ENCODE measurements around the gene SPDEF.

The SPDEF gene

DNA sequence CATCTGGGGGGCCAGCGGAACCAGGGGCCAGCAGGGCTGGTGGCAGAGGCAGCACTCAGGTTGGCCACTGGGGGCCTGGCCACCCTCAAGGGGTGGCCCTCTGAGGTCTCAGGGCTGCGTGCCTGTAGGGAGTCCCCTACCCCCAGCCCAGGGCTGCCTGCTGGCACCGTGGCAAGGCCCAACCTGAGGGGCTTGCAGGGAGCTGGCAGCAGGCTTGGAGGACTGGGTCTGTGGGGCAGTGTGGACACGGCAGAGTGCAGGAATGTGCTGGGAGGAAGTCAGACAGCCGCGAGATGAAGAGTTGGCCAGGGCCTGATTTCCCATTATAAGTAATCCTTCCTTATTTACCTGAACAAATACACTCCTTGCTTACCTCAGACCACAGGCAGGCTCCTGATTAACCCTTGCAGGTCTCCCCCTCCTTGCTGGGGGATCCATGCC lies at the start of gene SPDEF:
SPDEF (minus strand) TSS at position 299 of the 441 bp plus-strand sequence. CDS start 11,874 bp downstream, outside the sequence.
- DNase-seq: no peak

DNA sequence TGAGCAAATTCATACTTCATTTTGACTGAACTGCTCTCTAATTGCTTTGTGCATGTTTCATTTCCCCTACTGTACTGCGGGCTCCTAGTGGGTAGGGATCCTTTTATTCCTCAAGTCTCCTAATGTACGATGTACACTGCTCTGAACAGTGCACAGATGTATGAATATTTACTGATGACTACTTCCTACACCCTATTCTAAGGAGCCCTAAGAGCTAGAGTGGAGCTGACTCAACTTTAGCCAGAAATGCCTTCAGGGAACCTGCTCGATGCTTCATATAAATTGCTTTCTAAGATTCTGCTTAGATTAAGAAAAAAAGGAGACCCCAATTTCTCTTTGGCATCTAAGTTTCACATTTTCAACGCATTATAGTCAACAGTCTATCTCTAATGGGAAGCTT lies 47.6 kb upstream of the SPDEF start:
- no peak for DNase-seq

DNA sequence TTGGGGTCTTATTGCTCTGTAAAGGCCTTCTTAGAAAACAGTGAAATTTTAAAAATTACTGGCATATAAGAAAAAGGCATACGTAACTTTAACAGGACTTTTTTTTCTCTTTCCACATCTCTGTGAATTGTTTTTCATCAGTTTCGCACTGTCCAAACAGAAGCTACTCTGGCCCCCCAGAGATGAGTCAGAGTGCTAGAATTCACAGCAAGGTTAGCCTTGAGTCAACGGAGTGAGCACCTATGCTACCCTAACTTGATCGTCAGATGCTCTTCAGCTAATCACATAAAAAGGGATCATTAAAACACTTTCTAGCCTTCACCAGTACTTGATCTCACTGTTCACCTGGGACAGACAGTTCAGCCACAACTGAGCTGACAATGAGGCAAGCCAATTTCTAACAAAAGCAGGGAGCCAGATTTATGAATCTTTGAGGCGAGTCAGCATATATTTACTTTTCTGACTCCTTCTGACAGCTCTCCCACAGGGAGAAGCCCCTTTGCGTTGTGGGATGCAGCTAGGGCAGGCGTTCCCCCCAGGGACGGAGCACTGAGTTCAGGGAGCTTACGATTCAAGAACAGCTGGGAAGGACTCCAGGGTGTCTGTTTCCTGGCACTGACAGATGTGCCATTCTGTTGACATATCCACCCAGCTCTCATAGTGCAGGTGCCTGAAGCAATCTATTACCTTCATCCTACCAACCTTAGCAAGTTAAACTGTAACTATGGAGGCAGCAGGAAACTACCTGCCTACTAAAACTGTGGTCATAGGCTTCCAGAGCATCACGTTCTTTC lies 46.4 kb upstream of the SPDEF start:
- no peak for DNase-seq

DNA sequence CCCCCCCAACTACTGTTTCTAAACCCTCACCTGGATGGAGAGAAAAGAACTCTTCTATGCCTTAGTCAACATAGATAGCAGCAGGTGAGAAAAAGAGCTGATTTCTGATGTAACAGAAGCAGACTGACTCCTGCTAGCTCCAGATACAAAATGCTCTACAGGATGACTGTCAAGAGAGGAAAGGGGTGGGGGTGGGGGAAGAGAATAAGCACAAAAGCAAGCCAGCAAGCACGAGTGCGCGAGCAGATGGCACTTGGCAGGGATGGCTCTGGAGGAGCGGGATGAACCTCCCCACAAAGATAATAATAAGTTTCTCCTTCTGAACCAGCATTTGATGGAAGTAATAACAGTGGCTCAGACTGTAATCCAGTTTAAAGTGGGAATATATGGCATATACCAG lies 45.6 kb upstream of the SPDEF start:
- no peak for DNase-seq

DNA sequence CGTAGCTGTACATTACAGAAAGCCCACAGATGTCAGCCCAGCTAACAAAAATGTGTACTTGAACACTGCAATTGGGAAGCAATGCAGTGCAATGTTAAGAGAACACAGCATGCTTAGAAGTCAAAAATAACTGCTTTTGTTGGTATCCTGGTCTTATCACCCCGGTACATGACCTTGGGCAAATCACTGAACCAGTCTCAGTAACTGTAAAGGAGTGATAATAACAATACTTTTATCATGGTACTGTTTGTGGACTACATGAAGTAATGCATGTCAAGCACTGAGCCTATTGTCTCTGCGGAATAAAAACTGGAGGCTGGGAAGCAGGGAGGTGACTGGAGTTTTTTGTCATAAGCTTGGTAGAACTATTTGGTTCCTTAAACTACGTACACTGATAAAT lies 44.7 kb upstream of the SPDEF start:
- DNase-seq: no peak

DNA sequence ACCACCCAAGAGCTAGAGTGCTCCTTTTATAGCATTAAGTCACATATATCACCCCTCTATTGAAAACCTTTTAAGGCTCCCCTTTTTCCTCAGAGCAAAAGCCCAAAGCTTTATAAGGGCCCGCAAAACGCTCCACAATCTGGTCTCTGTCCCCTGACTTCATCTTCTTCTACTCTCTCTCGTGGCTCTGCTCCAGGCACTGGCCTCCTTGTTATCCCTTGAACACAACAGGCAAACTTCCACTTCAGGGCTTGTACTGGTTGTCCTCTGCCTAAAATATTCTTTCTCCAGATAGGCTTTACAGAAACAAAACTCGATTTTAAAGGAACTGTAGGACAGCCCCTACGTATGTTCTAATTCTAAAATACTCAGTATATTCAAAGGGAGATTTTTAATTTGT lies 44.0 kb upstream of the SPDEF start:
- DNase-seq: no peak

DNA sequence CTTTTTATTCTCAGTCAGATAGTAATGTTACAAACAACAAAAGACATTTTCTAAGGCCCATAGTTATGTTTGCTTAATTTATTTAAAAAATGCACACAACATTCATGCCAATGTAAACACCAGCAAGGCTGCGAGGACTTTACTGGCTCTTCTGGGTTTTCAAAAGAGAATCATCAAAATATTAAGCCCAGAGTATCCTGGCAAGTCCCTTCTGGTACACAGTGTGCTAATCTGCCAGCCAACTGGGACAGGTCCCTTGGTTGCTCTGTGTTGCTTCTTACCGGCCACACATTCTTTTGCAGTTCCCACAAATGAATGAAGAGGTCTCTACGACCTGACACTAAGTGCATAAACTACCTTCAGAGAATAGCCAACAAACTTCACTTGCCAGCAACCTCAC lies 42.6 kb upstream of the SPDEF start:
- DNase-seq: no peak

DNA sequence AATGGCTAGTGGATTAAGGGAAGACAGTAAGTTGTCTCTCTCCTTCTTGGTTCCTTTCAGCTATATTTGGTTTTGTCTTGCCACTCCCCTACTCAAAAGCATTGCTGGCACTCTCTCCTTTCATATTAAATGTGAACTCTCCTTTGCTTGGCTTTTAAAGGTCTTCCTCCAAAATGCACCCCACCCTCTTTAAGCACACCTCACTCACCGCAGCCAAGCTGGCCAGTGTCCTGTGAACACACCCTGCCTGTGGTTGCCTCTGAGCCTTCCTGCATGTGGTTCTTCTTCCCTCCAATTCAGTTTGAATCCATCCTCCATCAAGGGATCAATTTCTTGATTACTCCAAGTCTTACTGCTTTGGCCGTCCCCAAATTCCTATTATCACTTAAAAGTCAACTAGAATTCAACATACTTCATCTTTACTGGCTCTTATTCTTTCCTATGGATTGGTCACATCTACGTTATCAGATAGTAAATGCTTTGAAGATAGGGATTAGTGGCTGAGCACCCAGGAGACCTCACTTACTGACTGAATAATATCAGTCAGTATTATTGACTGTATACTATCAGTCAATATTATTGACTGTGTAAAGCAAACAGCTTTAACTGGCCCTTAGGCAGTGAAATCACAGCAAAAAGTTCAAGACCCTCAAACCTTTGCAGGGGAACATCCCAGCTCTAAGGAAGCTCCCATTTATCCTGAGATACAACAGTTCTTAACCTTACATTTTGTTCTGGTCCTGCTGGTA lies 41.6 kb upstream of the SPDEF start:
- no peak for DNase-seq

DNA sequence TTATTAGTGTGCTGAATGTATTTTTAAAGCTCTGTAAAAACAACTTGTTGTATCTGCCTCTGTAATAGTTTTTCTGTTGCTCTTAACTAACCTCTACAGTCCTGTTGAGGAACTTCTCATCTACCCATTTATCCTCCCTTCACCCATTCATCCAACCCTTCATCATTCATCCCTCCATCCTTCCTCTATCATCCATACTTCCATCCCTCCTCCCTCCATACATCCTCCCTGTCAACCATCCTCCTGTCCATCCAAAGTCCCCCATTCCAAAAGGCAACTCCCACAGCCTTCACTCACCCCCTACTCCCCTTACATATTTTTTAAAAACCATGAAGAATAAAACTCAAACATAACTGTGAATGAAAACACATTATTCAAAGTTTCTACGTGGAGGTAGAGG lies 40.7 kb upstream of the SPDEF start:
- DNase-seq: no peak

DNA sequence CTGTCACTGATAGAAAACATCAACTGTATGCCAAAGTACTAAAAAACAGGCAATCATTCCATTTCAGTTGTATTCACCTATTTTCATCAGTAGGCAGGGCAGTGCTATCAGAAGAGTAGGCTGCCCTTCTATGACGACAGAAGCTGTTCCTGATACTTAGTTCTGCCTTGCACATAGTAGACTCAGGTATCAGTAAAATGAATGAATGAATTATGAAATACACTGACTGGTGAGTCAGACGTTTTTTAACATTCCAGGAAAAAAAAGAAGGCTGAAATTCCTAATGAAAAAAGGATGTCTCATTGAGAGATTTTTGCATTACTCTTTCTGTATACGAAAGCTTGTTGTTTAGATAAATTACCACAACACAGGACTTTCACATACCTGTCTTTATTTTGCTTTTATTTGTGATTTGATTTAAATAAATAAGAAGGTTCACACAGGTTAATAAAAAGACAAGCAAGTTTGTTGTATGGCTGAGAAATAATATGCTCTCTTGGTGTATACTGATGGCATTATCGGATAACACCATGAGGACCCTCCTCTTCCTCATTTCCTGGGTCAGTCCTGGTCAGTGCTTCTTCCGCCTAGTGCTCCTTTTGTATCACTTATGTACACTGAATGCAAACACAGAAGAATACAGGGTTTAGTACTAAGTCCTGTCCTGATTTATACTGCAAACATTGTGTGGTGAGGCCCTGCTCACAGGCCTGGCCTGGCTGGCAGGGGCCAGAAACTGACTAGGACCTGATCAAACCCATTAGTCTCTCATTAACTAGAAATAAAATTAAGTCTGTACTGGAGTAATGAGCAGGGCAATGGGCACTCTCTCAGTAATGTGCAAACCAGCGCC lies 39.4 kb upstream of the SPDEF start:
- DNase-seq: no peak

DNA sequence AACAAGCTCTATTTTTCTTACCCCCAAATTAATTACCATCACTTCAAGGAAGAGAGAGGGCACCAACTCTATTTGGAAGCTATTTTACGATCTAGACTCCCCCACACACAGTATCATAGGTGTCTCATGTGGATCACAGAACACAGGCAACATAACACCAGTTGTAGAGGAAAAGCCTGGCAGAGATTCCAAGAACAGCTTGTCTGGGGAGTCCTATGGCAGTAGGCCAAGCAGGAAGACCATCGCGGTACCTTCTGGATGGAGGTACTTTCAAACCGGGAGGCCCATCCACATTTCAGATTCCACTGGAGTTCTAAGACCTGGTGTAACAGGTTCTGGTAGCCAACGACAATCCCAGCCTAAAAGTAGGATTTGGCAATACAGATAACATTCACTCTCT lies 37.6 kb upstream of the SPDEF start:
- no peak for DNase-seq

DNA sequence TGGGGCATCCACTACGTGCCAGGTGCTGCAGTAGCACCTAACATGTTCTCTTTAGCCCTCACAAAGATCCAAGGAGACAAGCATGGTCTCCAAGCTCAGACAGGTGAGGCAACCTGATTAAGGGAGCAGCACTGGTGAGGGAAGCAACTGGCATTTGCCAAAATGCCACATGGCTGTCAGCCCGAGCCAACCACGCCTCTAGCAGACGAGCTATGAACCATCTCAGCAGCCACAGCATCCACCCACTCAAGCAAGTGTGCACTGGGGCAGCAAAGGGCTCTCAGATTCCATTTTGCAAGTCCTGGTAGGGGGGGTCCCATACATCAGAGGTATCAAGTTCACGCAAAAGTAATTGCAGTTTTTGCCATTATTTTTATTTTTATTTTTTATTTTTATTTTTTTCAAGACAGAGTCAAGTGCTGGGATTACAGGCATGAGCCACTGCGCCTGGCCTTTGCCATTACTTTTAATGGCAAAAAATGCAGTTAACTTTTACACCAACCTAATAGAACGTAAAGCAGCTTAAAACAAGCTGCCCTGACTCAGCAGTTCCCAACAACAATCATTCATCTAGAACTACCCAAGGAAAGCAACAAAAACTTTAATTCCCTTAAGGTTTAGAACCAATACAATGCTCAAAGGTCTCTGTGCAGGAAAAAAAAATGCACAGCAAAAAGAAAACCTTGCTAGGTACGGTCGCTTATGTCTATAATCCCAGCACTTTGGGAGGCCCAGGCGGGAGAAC lies 36.3 kb upstream of the SPDEF start:
- no peak for DNase-seq

DNA sequence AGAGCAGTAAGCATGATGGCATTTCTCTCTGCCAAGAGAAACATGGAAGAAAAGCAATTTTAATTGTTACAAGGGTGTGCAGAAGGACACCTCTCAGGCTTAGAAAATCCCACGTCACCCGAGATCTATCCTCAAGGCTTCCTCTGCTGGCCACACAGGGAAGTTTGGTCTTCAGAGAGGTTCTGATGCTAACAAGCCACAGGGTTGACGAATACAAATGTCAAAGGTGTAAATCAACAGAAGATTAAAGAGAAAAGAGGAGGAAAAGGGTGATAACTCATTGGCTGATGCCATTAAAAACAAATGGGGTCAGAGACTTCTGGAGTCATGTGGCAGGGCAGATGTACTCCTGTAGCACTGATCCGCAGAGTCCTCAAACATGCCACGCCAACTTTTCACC lies 33.6 kb upstream of the SPDEF start:
- DNase-seq: no peak

DNA sequence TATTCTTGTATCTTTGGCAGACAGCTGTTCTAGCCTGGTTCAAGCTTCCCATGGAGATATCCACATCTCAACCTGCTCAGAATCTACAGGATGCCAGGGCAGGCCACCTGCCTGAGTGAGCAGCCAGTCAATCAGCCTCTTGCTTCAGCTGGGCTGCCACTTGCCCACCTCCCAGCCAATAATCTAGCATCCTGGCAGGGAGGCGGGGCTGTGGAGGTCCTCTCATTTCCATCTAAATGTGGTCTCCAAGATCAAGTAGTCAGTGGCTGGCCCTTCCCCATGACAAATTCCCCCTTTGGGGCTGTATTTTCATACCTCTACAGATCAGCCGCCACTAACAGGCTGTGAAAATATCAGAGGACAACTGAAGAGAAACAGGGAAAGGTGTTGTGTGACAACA lies 33.0 kb upstream of the SPDEF start:
- no peak for DNase-seq

DNA sequence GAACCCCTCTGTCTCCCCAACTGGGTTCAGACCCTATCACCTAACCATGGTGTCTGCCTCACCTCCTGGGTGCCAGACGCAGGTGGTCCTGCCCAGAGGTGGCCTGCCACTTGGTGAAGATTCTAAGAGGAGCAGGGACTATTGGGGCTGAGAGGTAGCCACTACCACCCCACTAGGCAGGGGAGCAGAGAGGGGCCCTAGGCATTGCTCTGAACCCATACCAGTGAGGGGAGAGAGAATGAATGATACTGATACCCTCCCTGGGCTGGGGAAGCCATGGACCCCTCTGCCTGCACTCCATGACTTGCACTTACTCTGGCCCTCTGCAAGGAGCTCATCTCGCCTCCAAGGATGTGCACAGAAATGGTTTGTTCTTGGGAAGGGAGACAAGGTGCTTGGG lies 31.7 kb upstream of the SPDEF start:
- DNase-seq: no peak

DNA sequence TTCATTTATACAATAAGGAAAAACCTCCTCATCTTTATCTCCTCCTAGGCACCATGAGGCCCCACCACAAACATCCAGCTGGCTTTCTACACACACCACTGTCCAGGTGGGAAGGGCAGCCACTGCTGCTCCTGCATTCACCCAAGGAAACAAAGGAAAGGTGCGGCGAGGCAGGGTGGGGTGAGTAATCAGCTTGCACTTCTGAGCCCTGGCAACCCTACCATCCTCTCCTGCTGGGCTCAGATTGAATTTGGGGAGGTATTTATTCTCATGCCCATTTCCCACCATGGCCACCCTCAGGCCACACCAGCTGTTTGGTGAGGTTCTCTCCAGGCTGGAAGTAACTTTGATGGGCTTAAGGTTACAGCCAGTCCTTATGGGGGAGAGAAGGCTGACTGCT lies 31.2 kb upstream of the SPDEF start:
- no peak for DNase-seq

DNA sequence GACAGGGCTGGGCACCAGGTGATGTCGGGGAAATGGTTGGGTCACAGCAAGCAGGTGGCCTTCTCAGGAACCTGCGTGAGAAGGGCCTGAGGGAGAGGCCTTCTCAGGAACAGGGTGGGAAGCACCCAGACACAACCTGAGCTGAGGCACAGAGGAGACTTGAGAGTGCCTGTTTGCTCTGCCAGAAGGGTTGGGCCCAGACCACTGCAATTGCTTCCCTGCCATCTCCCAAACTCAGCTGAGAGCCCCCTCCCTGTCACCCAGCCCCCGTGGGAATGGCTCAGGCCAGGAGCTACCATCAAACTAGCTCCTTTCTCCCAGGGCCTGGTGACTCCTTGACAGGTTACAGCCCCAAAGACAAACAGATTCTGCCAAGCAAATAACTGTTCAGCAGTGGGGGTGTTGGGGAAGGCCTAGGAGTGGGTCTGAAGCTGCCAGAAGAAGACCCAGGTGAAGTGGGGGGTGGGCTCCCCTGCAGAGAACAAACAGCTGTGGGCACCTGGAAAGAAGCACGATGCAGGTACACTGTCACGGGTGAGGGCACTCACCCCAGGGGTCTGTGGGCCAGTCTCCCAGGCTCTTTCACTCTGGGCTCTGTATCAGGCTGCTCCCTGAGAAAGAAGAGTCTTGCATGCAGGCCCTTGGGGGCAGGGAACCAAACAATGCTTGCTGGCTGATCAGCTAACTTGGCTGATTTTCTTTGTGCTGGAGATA lies 30.4 kb upstream of the SPDEF start:
- DNase-seq: no peak

DNA sequence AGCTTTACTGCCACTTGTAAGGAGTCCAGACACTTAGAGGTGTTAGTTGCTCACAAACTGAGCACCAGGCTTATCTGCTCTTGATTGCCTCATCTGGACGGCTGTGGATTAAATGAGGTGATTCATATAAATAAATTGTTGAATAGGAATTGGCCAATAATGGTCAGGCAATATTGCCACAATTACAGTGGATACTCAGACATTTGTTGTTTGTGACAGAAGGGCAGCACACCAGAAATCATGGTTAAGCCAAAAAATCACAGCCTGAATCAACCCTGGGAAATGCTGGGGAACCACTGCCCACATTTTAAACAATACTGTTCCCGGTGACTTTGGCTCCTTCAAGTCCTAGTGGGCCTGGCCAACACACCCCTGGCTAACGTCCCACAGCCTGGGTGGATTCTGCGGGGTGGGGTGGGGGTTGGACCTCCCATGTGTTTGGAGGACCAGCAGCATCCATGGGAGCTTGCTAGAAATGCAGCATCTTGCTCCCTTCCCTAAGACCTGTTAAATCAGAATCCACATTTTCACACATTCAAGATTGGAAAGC lies 29.5 kb upstream of the SPDEF start:
- no peak for DNase-seq

DNA sequence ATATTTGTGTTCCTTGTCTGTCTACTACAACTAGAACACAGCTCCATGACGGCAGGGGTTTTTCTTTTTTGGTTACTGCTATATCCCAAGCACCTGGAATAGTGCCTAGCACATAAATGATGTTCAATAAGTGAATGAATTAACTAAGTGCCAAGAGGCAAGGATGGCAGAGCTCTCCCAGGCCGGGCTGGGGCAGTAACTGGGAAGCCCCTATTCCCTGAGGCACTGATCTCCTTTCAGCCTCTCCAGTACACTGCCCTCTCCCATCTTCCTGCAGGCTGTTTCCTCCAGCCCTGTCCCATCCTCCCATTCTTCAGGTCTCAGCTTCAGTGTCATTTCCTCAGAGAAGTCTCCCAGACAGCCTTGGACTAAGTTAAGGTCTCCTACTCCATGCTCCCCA lies 29.0 kb upstream of the SPDEF start:
- no peak for DNase-seq

DNA sequence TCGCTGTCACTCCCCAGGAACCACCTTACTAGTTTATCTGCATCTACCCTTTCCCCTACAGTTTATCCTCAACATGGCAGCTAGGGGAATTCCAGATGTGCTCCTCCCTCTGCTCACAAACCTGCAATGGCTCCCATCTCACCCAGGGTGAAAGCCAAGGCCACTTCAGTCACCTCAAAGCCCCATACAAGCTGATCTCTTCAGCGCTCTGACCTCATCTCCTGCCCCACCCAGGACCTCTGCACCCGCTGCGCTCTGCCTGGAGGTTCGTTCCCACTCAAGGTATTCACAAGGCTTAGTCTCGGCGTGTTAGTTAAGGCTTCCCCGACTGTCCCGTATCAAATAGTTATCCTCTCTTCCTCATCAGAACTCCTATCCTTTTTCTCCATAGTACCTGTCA lies 28.6 kb upstream of the SPDEF start:
- DNase-seq: no peak

DNA sequence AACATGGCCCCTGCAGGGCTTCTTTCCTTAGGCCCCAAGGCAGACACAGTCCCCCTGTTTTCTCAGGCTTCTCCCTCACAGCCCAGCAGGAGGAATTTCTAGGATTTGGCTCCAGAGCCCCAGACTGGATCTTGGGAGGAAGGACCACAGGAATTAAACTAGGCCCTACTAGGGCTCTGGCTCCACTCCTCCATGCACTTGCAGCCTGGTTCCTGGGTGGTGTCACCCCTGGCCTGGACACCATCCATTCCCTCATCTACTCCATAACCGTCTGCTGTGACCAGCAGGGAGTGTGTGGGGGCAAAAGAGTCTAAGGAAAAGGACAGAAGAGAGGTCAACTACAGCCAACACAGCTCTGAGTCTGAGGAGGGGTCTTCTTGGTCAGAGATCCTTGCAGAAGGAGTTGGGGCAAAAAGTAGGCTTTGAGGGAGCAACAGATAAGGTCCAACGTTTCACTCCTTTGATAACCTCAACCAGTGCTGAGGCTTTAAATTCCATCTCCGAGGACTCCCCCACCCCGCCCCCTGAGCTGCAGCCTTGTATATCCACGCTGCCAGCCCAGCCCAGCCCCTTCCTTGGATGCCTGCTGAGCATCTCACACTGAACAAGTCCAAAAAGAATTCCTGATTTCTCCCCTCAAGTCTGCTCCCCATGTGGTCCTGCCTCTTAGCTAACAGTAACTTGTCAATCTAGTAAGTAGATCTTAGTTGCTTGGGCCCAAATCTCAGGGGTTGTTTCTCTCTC lies 27.9 kb upstream of the SPDEF start:
- DNase-seq: no peak

All from SIG-M5 (cell line).